Astrocyte (in vitro differentiated cells and primary cell): ENCODE data around the gene MDM1.

Experiments
- EZH2 ChIP-seq: IDR thresholded peaks from 2 replicates; pipeline ENCODE4 v1.6.1; 2012; ENCODE audit warnings: mild to moderate bottlenecking, low read length, inconsistent platforms; ENCODE audit not compliant: insufficient read depth
- TF ChIP-seq, protein P1 (sequence below): IDR thresholded peaks from 2 replicates; pipeline ENCODE4 v1.5.1; 2011; ENCODE audit warnings: low read depth, mild to moderate bottlenecking, inconsistent platforms, low read length, moderate library complexity; ENCODE audit not compliant: insufficient read depth

- TF ChIP-seq, protein P1, sequence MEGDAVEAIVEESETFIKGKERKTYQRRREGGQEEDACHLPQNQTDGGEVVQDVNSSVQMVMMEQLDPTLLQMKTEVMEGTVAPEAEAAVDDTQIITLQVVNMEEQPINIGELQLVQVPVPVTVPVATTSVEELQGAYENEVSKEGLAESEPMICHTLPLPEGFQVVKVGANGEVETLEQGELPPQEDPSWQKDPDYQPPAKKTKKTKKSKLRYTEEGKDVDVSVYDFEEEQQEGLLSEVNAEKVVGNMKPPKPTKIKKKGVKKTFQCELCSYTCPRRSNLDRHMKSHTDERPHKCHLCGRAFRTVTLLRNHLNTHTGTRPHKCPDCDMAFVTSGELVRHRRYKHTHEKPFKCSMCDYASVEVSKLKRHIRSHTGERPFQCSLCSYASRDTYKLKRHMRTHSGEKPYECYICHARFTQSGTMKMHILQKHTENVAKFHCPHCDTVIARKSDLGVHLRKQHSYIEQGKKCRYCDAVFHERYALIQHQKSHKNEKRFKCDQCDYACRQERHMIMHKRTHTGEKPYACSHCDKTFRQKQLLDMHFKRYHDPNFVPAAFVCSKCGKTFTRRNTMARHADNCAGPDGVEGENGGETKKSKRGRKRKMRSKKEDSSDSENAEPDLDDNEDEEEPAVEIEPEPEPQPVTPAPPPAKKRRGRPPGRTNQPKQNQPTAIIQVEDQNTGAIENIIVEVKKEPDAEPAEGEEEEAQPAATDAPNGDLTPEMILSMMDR, result no peak
- TF ChIP-seq EZH2, result no peak
These were observed 49.5 kb upstream of the MDM1 start for GRCh38 chr12:68381476-68382219.
